DMS153 (cell line): Measurements from ENCODE around the gene MAD2L2.

Experiments used
- DNase-seq: peaks from one replicate; lab custom pipeline; 2025; lab: John Stamatoyannopoulos, UW

MAD2L2 gene

DNA sequence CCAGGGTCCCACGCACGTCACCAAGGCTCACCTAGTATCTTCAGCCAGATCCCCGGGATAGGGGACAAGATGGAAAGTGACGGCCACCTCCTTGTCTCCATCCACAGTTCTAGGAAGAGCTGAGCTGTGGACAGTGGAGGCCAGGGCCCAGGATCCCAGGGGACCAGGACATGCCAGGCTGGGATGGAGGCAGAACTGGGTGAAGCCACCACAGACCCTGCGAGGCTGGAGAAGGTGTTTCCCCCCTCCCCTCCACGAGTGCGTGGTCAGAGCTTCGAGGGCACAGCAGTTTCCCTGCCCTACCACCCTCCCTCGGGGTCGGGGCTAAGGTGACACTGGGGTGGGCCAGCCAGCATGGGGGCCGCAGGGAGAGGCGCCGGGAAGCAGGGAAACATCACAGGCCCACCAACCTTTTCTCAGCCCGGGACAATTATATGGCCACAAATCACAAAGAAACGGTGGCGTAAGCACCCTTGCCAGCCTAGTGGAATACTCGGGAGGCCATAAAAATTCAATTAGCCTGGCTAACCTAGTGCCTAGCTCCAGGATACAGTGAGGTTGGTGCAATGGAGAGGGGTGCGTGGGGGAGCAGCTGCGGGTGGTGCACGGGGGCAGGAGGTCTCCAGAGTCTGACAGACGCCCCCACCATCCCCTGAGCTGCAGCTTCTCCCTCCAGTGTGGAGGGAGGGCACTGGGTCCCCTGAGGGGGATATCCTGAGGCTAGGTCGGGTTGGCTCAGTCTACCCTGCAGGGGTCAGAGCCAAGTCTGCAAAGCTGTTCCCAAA is 23.9 kb upstream of the MAD2L2 start:
- DNase-seq, result no peak

- no peak for DNase-seq
These were observed 23.2 kb upstream of the MAD2L2 start for GRCh38 chr1:11704194-11704529.

DNA sequence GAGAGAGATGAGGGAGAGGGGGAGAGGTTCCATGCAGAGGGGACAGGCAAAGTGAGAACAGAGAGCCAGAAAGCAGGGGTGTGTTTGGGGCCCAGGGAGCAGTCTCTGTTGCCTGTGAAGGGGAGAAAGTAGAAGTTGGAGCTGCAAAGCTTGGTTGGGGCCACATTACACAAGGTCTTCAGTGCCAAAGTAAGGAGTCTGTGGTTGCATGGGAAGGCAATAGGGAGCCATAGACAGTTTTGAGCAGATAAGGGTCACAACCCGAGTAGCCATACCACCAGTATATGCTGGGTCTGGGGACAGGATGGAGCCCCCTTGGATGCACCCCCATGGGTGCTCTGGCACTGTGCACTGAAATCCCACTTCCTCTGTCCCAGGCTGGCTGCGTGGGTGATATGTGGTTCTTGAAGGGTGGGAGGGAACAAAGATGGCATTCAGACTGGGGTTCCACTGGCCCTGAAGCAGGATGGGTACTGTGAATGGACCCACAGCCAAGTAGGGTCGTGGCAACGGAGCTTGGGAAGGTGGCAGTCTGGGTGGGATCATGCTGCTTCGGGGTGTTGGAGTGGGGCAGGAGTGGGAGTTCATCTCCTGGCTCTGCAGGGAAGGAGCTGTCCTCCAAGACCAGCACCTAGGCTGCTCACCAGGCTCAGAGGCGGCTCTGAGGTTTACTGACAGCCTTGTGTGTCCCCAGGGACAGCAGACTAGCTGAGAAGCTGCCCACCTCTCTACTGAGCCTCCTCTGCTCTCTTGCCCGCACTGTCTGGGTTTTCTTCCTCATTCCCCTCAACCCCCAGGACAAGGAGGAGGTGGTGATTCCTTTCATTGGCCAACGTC is 22.6 kb upstream of the MAD2L2 start:
- no peak for DNase-seq

DNA sequence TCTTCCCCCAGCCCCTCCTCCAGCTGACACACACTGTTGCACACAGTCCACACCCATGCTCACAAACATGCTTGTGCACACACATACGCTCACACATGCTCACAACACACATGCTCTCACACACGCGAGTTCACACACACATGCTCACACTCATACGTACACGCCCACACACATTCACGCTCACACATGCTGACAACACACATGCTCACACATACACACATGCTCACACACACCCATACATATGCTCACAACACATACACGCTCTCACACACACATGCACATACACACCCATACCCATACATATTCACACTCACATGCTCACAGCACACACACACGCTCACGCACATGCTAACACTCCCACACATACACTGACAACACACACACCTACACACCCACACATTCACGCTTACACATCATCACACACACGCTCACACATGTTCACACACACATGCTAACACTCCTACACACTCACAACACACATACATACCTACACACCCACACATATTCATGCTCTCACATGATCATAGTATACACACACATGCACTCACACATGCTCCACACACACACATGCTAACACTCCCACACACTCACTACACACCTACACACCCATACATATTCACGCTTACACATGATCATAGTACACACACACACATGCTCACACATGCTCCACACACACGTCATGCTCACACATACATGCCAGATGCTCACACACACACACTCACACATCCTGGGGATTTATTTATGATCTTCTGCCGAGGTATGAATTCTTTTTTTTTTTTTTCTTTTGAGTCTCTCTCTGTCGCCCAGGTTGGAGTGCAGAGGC is 21.2 kb upstream of the MAD2L2 start:
- DNase-seq, result no peak

GRCh38 chr1:11701551-11701961 is 20.6 kb upstream of the MAD2L2 start:
- DNase-seq, result no peak

- no peak for DNase-seq
These were observed 19.9 kb upstream of the MAD2L2 start for GRCh38 chr1:11700601-11701467.

DNA sequence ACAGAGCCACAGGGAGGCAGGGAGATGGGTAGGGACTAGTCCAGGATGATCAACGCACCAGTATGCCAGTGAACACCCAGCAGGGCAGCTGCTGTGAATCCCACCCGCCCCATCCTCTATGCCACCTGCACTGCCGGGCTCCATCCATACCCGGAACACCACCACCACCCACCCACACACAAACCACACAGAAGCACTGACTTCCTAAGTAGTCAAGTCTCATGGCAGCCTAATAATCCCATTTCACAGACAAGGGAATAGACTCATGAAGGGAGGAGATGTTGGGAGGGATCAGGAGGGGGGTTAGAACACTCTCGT is 16.9 kb upstream of the MAD2L2 start:
- no peak for DNase-seq

DNA sequence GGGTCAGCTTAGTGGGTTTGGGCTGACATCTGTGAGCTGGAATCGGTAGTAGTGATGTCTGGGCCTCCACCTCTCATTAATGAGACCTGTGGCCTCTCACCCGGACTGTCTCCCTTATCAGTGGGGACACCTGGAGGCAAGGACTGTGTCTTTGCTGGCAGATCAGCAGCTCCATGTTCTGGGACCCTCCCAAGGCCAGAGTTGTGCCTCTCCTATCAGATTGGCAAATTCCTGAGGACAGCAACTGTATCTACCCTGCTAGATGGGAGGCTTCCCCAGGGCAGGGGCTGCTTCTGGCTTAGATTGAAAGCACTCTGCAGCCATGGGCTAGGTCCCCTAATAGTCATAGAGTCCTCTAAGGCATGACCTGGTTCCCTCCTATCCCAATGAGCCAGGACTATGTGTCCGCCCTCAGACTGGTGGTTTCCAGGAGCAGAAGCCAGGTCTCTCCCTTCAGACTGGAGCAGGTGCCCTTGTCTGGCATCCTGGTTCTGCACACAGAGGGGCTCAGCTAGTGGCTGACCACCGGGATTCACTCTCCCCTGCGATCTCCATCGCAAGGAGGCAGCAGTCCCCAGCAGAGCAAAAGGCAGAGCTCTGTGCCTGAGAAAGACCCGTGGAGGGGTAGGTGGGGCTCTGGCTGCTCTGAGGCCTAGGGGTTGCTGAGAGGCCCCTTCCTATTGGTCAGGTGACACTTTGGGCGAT is 16.4 kb upstream of the MAD2L2 start:
- no peak for DNase-seq

GRCh38 chr1:11695861-11696260 is 14.9 kb upstream of the MAD2L2 start:
- DNase-seq, result no peak

DNA sequence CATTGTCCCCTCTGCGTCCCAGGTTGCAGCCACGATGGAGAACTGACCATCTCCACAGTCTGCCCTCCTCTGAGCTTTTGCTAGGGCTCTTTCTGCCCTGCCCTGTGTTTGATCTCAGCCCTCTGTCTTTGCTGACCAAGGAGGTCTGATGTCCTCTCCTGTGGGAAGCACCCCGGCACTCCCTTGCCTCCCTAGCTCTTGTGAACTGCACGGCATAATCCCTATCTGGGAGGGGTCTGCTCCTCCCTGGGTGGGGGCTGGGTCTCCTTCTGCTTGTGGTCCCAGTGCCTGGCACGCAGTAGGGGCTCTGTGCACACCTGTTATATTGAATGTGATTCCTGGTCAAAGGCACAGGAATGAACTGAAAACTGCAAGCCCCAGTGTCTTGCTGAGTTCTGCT is 13.0 kb upstream of the MAD2L2 start:
- DNase-seq, result no peak

DNA sequence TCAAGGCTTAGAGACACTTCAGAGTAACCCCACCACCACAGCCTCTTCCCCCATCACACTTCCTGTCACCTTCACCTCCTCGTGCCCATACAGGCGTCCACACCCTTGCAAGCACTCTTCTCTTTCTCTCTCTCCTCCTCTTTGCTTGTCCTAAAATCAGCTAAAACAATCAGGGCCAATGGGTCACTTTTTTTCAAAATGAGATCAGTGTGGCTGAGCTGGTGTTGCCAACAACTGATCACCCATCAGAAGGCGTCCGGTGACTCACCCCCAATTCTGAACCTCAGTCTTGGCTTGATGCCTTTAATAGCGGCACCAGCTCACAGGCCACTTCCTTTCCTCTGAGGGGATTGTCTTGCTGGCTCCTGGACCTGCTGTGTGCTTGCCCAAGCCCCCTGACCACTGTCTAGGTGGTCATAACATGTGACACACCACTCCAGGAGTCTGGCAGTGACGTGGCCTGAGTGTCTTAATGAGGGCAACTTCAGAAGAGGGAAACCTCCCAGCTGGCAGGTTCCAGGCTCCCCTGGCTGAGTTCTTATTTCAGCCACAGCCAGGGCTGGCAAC is 12.2 kb upstream of the MAD2L2 start:
- no peak for DNase-seq

GRCh38 chr1:11691928-11692711 is 11.2 kb upstream of the MAD2L2 start:
- DNase-seq, result no peak

GRCh38 chr1:11691302-11691914 is 10.5 kb upstream of the MAD2L2 start, which contains the start of gene DRAXIN:
DRAXIN (plus strand) TSS chr1:11691710; CDS start chr1:11706259, 14,549 bp downstream.
- DNase-seq, result no peak

- peak; percentile 63 for DNase-seq
These were observed 9.7 kb upstream of the MAD2L2 start for GRCh38 chr1:11690397-11691301.

DNA sequence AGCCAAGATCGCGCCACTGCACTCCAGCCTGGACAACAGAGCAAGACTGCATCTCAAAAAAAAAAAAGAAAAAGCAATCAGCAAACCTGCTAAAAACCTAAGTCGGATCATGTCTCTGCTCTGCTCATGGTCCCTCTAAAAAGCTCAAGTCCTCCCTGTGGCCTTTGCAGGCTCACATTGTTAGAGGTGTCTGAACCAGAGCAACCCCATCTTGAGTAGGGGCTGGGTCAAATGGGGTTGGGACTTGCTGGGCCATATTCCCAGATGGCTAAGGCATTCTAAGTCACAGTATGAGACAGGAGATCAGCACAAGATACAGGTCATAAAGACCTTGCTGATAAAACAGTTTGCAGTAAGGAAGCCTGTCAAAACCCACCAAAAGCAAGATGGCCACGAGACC is 7.6 kb upstream of the MAD2L2 start:
- DNase-seq, result no peak

DNA sequence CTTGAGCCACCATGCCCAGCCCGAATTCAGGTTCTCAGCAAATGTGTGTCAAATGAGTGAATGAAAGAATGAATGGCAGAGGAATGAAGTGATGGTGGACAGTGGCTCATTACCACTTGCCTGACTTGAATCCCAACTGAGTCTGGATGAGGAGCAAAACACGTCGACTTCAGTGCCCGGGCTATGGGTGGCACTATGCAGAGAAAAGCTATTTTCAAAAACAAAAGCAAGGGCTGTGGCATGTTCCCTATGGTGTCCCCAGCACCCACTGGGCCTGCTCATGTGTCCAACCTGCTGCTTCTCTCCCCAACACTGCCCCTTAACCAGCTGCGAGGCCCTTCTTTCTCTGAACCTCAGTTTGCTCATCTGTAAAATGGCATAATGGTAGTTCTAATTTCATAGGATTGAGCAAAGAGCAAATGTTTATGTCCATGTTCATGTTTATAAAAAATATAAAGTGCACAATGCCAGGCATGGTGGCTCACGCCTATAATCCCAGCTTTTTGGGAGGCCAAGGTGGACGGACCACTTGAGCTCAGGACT is 4.3 kb upstream of the MAD2L2 start:
- no peak for DNase-seq

GRCh38 chr1:11684070-11684469 is 3.1 kb upstream of the MAD2L2 start:
- no peak for DNase-seq

DNA sequence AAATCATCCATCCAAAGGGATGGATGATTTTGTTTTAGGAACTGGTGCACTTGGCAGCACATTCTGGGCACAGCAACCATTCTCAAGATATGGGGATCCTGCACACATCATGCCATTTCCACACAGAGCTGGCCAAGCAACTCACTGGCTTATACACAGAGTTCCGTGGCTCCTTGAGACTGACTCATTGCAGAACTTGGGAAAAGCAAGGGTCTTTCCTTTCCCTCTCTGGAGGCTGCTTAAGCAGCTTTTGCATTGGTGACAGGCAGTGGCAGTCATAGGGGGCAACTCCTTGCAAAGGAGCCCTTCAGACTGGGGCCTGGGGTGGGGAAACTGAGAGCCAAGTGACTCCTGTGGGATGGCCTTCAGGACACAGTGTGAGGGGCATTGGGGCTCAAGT is 1.9 kb upstream of the MAD2L2 start:
- DNase-seq, result no peak
